Measurements from ENCODE around the gene SCMH1. TPM values are rescaled to one million over a fixed set of nuclear protein-coding genes. Genes with fewer than 3 reads are reported as not detected.

Gene SCMH1
- total and polyA plus RNA-seq, 2 donors = 14.8 to 17.8 TPM

- Histone ChIP-seq H3K4me1 (ENCODE audit: control insufficient read depth in 2 of 2, insufficient read depth in 2 of 2, low read length in 2 of 2) (peaks cover 20 to 28% of the 10 kb centered on the region in 2 donors), H3K36me3 (ENCODE audit: control insufficient read depth in 2 of 2, insufficient read depth in 2 of 2, low read length in 1 of 2) (peaks cover 32 to 36% of the 10 kb centered on the region in 2 donors), H3K27ac (ENCODE audit: low read depth in 1 of 2, low read length in 1 of 2) (no peak overlapping the region), H3K27me3 (ENCODE audit: control insufficient read depth in 2 of 2, insufficient read depth in 1 of 2, low read length in 1 of 2) (no peaks in the 10 kb centered on the region), H3K4me3 (ENCODE audit: low read length in 2 of 2) (no peak overlapping the region), H3K9me3 (ENCODE audit: control insufficient read depth in 2 of 2, insufficient read depth in 1 of 2, low read length in 1 of 2) (no peaks in the 10 kb centered on the region)
- no peak for DNase-seq (ENCODE audit: low read depth in 6 of 9, low spot score in 9 of 9)
- 89% methylated on average over 2 of the region's 2 CpGs for WGBS
Measured at GRCh38 chr1:41019353-41019745, 222.8 kb downstream of the SCMH1 start.

- H3K36me3 ChIP-seq (ENCODE audit: control insufficient read depth in 2 of 2, insufficient read depth in 2 of 2, low read length in 1 of 2) = peaks cover 26 to 43% of the 10 kb centered on the region in 2 donors
- peaks cover 27 to 38% of the 10 kb centered on the region in 2 donors for H3K4me1 ChIP-seq (ENCODE audit: control insufficient read depth in 2 of 2, insufficient read depth in 2 of 2, low read length in 2 of 2)
- no peak overlapping the region for H3K27ac ChIP-seq (ENCODE audit: low read depth in 1 of 2, low read length in 1 of 2)
- WGBS = 98% methylated on average over 8 of the region's 8 CpGs
- H3K9me3 ChIP-seq (ENCODE audit: control insufficient read depth in 2 of 2, insufficient read depth in 1 of 2, low read length in 1 of 2) = no peaks in the 10 kb centered on the region
- no peak overlapping the region for H3K4me3 ChIP-seq (ENCODE audit: low read length in 2 of 2)
- no peaks in the 10 kb centered on the region for H3K27me3 ChIP-seq (ENCODE audit: control insufficient read depth in 2 of 2, insufficient read depth in 1 of 2, low read length in 1 of 2)
- DNase-seq (ENCODE audit: low read depth in 6 of 9, low spot score in 9 of 9) = no peak
Measured at GRCh38 chr1:41018018-41018410, 224.1 kb downstream of the SCMH1 start.

DNA sequence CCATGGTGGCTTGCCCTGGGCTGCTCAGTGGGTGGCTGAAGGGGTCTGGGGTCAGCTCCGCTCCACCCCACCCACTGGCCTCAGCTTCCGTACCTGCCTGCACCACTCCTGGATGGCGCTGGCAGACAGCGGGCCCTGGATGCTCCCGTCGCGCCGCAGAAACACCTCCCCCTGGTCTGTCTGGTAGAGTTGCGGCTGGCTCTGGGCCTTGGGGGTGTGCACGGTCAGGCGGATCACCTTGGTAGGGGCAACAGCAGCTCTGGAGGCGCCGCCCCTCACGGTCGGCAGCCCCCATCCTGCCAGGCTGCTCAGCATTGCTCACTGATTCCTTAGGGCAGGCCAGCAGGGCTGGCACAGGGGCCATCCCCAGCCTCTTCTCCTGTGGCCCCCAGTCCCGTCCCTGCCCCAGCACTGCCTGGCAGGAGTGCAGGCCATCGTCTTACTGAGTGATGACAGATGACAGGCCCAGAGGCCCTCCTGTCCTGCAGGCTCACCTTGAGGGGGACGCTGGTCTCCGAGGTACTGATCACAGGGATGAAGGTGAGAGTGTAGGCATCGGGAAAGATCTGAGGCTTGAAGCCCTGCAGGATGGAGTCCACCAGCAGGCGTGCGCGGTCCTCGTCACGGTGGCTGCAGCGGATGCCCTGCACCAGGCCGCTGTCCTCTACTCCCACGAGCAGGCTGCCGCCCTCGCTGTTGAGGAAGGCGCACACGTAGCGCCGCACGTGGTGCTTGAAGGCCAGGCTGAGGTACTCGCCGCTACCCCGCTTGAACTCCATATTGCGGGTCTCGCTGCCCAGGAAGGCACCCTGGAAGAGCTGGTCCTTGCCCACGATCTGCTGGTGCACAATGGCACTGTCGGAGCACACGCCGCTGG is 224.7 kb downstream of the SCMH1 start:
- DNase-seq (ENCODE audit: low read depth in 6 of 9, low spot score in 9 of 9) = no peak
- Histone ChIP-seq H3K27ac (ENCODE audit: low read depth in 1 of 2, low read length in 1 of 2) (no peak overlapping the region), H3K9me3 (ENCODE audit: control insufficient read depth in 2 of 2, insufficient read depth in 1 of 2, low read length in 1 of 2) (no peaks in the 10 kb centered on the region), H3K36me3 (ENCODE audit: control insufficient read depth in 2 of 2, insufficient read depth in 2 of 2, low read length in 1 of 2) (peaks cover 32 to 49% of the 10 kb centered on the region in 2 donors), H3K4me1 (ENCODE audit: control insufficient read depth in 2 of 2, insufficient read depth in 2 of 2, low read length in 2 of 2) (peaks cover 27 to 38% of the 10 kb centered on the region in 2 donors), H3K4me3 (ENCODE audit: low read length in 2 of 2) (no peak overlapping the region), H3K27me3 (ENCODE audit: control insufficient read depth in 2 of 2, insufficient read depth in 1 of 2, low read length in 1 of 2) (no peaks in the 10 kb centered on the region)
- WGBS = 99% methylated on average over 44 of the region's 44 CpGs

- 91% methylated on average over 13 of the region's 13 CpGs for WGBS
- Histone ChIP-seq H3K27ac (ENCODE audit: low read depth in 1 of 2, low read length in 1 of 2) (peak overlapping the region; percentile 47 to 80), H3K4me3 (ENCODE audit: low read length in 2 of 2) (no peak overlapping the region), H3K4me1 (ENCODE audit: control insufficient read depth in 2 of 2, insufficient read depth in 2 of 2, low read length in 2 of 2) (peaks cover 20 to 27% of the 10 kb centered on the region in 2 donors), H3K9me3 (ENCODE audit: control insufficient read depth in 2 of 2, insufficient read depth in 1 of 2, low read length in 1 of 2) (no peaks in the 10 kb centered on the region), H3K36me3 (ENCODE audit: control insufficient read depth in 2 of 2, insufficient read depth in 2 of 2, low read length in 1 of 2) (peaks cover 43 to 63% of the 10 kb centered on the region in 2 donors), H3K27me3 (ENCODE audit: control insufficient read depth in 2 of 2, insufficient read depth in 1 of 2, low read length in 1 of 2) (no peaks in the 10 kb centered on the region)
- DNase-seq (ENCODE audit: low read depth in 6 of 9, low spot score in 9 of 9) = no peak
Measured at GRCh38 chr1:41015897-41016470, 226.1 kb downstream of the SCMH1 start.

DNA sequence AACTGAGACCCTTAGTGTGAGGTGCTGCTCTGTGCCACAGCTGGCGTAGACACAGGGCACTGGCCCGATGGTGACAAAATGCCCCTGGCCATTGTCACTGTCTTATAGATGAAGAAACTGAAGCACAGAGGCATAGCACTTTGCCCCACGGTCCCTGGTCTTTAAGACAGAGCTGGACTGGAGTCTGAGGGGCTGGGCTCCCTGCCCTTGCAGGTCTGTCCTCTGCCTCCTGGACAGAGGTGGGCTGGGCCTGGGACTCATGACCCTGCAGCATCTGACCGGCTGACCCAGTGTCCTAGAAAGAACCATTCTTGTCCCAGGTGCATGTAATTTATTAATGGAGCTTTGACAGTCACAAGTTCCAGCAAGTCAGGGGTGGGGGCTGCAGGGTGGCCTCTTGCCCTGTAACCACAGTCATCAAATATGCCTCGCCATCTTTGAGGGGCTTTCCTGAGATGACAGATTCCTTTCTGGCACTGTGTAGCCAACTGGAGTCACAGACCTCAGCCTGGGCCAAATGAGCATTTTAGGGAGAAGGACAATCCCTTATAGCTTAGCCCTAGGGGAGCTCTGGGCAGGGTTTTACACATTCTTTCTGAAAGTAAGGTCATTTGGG is 226.7 kb downstream of the SCMH1 start:
- no peak for DNase-seq (ENCODE audit: low read depth in 6 of 9, low spot score in 9 of 9)
- H3K4me3 ChIP-seq (ENCODE audit: low read length in 2 of 2) = no peak overlapping the region
- H3K36me3 ChIP-seq (ENCODE audit: control insufficient read depth in 2 of 2, insufficient read depth in 2 of 2, low read length in 1 of 2) = peaks cover 47 to 69% of the 10 kb centered on the region in 2 donors
- 73% methylated on average over 5 of the region's 5 CpGs for WGBS
- no peaks in the 10 kb centered on the region for H3K9me3 ChIP-seq (ENCODE audit: control insufficient read depth in 2 of 2, insufficient read depth in 1 of 2, low read length in 1 of 2)
- H3K27ac ChIP-seq (ENCODE audit: low read depth in 1 of 2, low read length in 1 of 2) = peak overlapping the region; percentile 53 to 80
- H3K27me3 ChIP-seq (ENCODE audit: control insufficient read depth in 2 of 2, insufficient read depth in 1 of 2, low read length in 1 of 2) = no peaks in the 10 kb centered on the region
- peaks cover 20 to 27% of the 10 kb centered on the region in 2 donors for H3K4me1 ChIP-seq (ENCODE audit: control insufficient read depth in 2 of 2, insufficient read depth in 2 of 2, low read length in 2 of 2)

DNA sequence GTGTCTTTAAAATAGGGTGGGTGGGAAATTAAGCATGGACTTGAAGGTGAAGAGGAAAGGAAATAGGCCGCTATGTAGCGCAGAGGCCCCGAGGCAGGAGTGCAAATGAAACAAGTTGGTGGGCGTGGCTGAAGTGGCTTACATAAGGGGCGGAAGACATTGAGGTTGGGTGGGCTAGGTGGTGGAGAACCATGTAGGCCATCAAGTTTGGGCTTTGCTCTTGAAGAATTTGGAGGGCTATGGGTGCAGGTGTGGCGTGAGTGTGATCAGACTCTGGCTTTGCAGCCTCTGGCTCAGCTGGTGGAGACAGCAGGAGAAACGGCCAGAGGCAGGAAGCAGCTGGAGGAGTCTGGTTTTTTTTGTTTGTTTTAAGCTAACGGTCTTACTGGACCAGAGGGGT is 227.2 kb downstream of the SCMH1 start:
- no peaks in the 10 kb centered on the region for H3K27me3 ChIP-seq (ENCODE audit: control insufficient read depth in 2 of 2, insufficient read depth in 1 of 2, low read length in 1 of 2)
- peaks cover 20 to 27% of the 10 kb centered on the region in 2 donors for H3K4me1 ChIP-seq (ENCODE audit: control insufficient read depth in 2 of 2, insufficient read depth in 2 of 2, low read length in 2 of 2)
- no peak overlapping the region for H3K4me3 ChIP-seq (ENCODE audit: low read length in 2 of 2)
- no peaks in the 10 kb centered on the region for H3K9me3 ChIP-seq (ENCODE audit: control insufficient read depth in 2 of 2, insufficient read depth in 1 of 2, low read length in 1 of 2)
- peak overlapping the region; percentile 37 to 80 for H3K27ac ChIP-seq (ENCODE audit: low read depth in 1 of 2, low read length in 1 of 2)
- WGBS = 26% methylated on average over 8 of the region's 8 CpGs
- DNase-seq (ENCODE audit: low read depth in 6 of 9, low spot score in 9 of 9) = peak in 7 of 9 donors; percentile 25 to 78 (median 40)
- peaks cover 46 to 74% of the 10 kb centered on the region in 2 donors for H3K36me3 ChIP-seq (ENCODE audit: control insufficient read depth in 2 of 2, insufficient read depth in 2 of 2, low read length in 1 of 2)

- WGBS = 89% methylated on average over 7 of the region's 7 CpGs
- H3K36me3 ChIP-seq (ENCODE audit: control insufficient read depth in 2 of 2, insufficient read depth in 2 of 2, low read length in 1 of 2) = peaks cover 53 to 80% of the 10 kb centered on the region in 2 donors
- H3K27ac ChIP-seq (ENCODE audit: low read depth in 1 of 2, low read length in 1 of 2) = peak overlapping the region; percentile 3 to 62
Measured at GRCh38 chr1:41013796-41014195, 228.3 kb downstream of the SCMH1 start.

GRCh38 chr1:41013024-41013423 is 229.1 kb downstream of the SCMH1 start:
- H3K27me3 ChIP-seq (ENCODE audit: control insufficient read depth in 2 of 2, insufficient read depth in 1 of 2, low read length in 1 of 2) = no peaks in the 10 kb centered on the region
- H3K27ac ChIP-seq (ENCODE audit: low read depth in 1 of 2, low read length in 1 of 2) = no peak overlapping the region
- no peaks in the 10 kb centered on the region for H3K9me3 ChIP-seq (ENCODE audit: control insufficient read depth in 2 of 2, insufficient read depth in 1 of 2, low read length in 1 of 2)
- DNase-seq (ENCODE audit: low read depth in 6 of 9, low spot score in 9 of 9) = no peak
- WGBS = 98% methylated on average over 6 of the region's 6 CpGs
- peaks cover 60 to 83% of the 10 kb centered on the region in 2 donors for H3K36me3 ChIP-seq (ENCODE audit: control insufficient read depth in 2 of 2, insufficient read depth in 2 of 2, low read length in 1 of 2)
- H3K4me1 ChIP-seq (ENCODE audit: control insufficient read depth in 2 of 2, insufficient read depth in 2 of 2, low read length in 2 of 2) = peaks cover 20 to 27% of the 10 kb centered on the region in 2 donors
- no peak overlapping the region for H3K4me3 ChIP-seq (ENCODE audit: low read length in 2 of 2)

More at GRCh38 chr1:41013796-41014195, 228.3 kb downstream of the SCMH1 start:
- no peaks in the 10 kb centered on the region for H3K9me3 ChIP-seq (ENCODE audit: control insufficient read depth in 2 of 2, insufficient read depth in 1 of 2, low read length in 1 of 2)
- H3K4me1 ChIP-seq (ENCODE audit: control insufficient read depth in 2 of 2, insufficient read depth in 2 of 2, low read length in 2 of 2) = peaks cover 20 to 27% of the 10 kb centered on the region in 2 donors
- H3K4me3 ChIP-seq (ENCODE audit: low read length in 2 of 2) = no peak overlapping the region
- DNase-seq (ENCODE audit: low read depth in 6 of 9, low spot score in 9 of 9) = no peak
- H3K27me3 ChIP-seq (ENCODE audit: control insufficient read depth in 2 of 2, insufficient read depth in 1 of 2, low read length in 1 of 2) = no peaks in the 10 kb centered on the region

GRCh38 chr1:41010345-41010744 is 231.8 kb downstream of the SCMH1 start:
- Histone ChIP-seq H3K36me3 (ENCODE audit: control insufficient read depth in 2 of 2, insufficient read depth in 2 of 2, low read length in 1 of 2) (peaks cover 58 to 87% of the 10 kb centered on the region in 2 donors), H3K27me3 (ENCODE audit: control insufficient read depth in 2 of 2, insufficient read depth in 1 of 2, low read length in 1 of 2) (no peaks in the 10 kb centered on the region), H3K9me3 (ENCODE audit: control insufficient read depth in 2 of 2, insufficient read depth in 1 of 2, low read length in 1 of 2) (no peaks in the 10 kb centered on the region), H3K4me3 (ENCODE audit: low read length in 2 of 2) (no peak overlapping the region), H3K27ac (ENCODE audit: low read depth in 1 of 2, low read length in 1 of 2) (no peak overlapping the region), H3K4me1 (ENCODE audit: control insufficient read depth in 2 of 2, insufficient read depth in 2 of 2, low read length in 2 of 2) (peaks cover 16 to 20% of the 10 kb centered on the region in 2 donors)
- WGBS = 97% methylated on average over 1 of the region's 1 CpG
- no peak for DNase-seq (ENCODE audit: low read depth in 6 of 9, low spot score in 9 of 9)

Data from thymus (tissue), 11 donors.